RCC 7860 (cell line): ENCODE results near the gene CDK10.

Experiments used
- DNase-seq: peaks from one replicate; pipeline ENCODE4 v3.0.0-alpha.2; 2015; ENCODE audit warnings: low spot score
- FAIRE-seq: peaks from 2 replicates; lab custom pipeline; 2012; peaks lifted over from hg19 to GRCh38; lab: Jason Lieb, UNC

The CDK10 gene

GRCh38 chr16:89710709-89711564 lies 24.4 kb downstream of the CDK10 start:
- FAIRE-seq (no peak), DNase-seq (no peak)

GRCh38 chr16:89711601-89712273 lies 25.2 kb downstream of the CDK10 start:
- DNase-seq, result peak; percentile 10

GRCh38 chr16:89712274-89712781 lies 25.8 kb downstream of the CDK10 start:
- DNase-seq (no peak), FAIRE-seq (no peak)

More at GRCh38 chr16:89711601-89712273, 25.2 kb downstream of the CDK10 start:
- no peak for FAIRE-seq

- FAIRE-seq, result no peak
Observed at GRCh38 chr16:89716493-89716892, 30.0 kb downstream of the CDK10 start.

GRCh38 chr16:89716916-89717687 lies 30.6 kb downstream of the CDK10 start:
- FAIRE-seq (no peak), DNase-seq (no peak)

More at GRCh38 chr16:89716493-89716892, 30.0 kb downstream of the CDK10 start:
- no peak for DNase-seq

DNA sequence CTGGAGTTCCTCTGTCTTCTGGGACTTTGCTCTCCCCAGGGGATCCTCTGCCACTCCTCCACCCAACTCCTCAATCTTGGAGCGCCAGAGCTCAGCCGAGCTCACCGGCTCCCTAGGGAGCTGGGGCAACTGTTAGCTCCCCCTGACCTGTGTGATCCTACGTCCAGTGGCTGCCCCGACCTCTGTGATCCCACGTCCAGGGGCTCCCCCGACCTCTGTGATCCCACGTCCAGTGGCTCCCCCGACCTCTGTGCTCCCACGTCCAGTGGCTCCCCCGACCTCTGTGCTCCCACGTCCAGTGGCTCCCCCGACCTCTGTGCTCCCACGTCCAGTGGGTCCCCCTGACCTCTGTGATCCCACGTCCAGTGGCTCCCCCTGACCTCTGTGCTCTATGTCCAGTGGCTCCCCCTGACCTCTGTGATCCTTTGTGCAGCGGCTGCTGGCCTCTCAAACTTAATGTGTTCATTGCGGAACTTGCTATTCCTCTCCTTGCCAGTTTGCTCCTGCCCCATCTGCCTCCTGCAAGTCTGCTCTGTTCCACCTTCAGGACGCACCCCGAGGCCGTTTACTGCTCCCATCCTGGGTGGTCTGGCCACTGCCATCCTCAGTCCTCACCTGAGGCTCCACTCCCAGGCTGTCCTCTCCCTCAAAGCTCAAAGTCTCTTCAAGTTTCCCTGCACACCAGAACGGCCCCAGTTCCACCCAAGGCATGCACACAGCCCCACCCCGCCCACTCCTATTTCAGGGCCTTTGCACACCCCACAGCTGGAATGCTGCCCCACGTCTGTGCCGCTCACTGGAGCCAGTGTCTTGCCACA lies 31.4 kb downstream of the CDK10 start:
- FAIRE-seq (no peak), DNase-seq (no peak)

- no peak for DNase-seq
- no peak for FAIRE-seq
Observed at GRCh38 chr16:89720551-89720812, 34.0 kb downstream of the CDK10 start.

DNA sequence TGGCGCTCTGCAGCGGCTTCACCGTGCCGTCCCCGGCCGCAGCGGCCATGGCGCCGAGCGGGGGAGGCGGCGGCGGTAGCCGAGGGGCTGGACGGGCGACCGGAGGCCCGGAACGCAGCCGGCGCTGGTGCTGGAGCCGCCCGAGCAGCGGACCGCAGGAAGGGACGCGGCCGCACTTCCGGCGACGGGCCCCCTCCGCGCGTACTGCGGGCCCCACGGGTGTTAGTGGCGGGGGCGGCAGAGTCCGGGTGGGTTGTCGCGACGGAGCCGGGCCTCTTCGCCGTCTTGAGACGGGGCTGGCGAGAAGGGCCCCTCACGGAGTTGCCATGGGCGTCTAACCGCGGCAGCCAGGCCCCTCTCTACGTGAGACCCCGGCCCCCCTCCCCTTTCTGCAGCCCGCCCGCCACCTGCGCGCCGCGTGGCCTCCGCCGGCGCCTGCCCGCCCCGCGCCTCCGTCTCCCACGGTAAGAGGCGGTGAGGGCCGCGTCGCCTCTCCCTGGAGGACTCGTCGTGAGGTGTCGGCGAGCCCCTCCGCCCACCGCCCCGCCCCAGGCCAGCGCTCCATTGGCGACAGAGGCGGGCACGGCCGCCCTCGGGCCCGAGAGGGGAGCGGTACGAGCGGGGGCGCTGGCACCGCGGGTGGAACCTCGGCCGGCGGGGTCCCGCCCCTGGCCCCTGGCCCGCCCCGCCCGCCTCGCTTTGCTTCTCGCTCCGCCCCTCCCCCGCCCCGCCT lies 34.5 kb downstream of the CDK10 start, which contains the start of the genes VPS9D1 and ZNF276:
VPS9D1 (minus strand) TSS at position 86 of the 733 bp plus-strand sequence; CDS start at position 49, 37 bp downstream.
ZNF276 (plus strand) TSS at position 725 of the 733 bp plus-strand sequence. CDS start 104 bp downstream, outside the sequence.
- DNase-seq, result peak; percentile 53
- no peak for FAIRE-seq

DNA sequence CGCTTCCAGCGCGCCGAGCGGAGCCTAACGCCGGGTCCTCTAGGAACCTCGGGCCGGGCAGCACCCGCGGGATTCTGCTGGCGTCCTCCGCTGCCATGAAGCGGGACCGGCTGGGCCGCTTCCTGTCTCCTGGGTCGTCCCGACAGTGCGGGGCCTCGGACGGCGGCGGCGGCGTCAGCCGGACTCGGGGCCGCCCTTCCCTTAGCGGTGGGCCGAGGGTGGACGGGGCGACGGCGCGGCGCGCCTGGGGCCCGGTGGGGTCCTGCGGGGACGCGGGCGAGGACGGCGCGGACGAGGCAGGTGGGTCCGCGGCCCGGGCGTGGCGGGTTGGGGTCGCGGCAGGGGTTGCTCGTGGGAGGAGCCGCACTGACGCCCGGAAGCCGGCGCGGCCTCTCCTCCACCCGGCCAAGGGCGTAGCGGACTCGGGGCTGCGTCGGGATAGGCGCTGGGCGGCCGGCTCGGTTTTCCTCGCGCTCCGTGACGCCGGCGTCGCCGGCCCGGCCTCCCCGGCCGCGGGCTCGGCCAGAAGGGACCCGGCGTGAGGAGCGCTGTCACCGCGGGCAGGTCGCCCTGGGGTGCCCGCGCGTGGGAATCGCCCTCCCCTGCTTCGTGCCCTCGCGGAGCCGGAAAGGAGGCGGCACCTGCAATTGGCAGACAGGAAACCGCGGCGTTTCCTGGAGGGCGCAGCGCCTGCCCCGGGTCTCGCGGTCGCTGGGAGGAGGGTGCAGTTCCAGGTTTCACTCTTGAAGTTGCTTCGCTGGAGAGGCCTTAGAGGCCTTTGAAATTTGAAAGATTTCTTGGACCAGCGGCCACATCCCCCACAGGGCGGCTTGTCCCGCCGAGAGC lies 35.3 kb downstream of the CDK10 start:
- peak; percentile 51 for DNase-seq

DNA sequence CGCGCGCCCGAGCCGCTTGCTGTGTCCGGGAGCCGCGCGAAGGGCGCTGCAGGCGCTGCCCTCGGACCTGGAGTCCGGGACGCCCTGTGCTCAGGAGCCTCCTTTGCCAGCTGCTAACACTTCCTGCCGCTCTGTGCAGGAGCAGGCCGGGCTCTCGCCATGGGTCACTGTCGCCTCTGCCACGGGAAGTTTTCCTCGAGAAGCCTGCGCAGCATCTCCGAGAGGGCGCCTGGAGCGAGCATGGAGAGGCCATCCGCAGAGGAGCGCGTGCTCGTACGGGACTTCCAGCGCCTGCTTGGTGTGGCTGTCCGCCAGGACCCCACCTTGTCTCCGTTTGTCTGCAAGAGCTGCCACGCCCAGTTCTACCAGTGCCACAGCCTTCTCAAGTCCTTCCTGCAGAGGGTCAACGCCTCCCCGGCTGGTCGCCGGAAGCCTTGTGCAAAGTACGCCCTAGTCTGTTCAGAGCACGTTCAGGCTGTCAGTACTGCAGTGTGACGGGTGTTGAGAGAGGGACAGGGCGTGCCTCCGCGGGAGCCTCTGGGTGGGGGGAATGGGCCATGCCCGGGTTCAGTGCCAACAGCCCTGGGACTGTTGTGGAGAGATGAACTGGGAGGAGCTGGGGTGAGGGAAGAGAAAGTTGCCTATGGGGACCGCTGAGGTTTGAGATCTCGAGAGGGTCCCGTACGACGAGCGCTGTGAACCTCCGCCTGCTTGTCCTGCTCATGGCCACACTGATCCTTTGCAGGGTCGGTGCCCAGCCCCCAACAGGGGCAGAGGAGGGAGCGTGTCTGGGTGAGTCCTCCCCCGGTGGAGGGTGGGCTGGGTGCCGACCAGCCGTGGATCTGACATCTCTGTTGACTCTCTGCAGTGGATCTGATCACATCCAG lies 36.1 kb downstream of the CDK10 start:
- DNase-seq, result no peak
- FAIRE-seq, result no peak

More for the DNA sequence above, 35.3 kb downstream of the CDK10 start:
- no peak for FAIRE-seq

GRCh38 chr16:89723279-89724250 lies 37.1 kb downstream of the CDK10 start:
- DNase-seq (no peak), FAIRE-seq (no peak)

DNA sequence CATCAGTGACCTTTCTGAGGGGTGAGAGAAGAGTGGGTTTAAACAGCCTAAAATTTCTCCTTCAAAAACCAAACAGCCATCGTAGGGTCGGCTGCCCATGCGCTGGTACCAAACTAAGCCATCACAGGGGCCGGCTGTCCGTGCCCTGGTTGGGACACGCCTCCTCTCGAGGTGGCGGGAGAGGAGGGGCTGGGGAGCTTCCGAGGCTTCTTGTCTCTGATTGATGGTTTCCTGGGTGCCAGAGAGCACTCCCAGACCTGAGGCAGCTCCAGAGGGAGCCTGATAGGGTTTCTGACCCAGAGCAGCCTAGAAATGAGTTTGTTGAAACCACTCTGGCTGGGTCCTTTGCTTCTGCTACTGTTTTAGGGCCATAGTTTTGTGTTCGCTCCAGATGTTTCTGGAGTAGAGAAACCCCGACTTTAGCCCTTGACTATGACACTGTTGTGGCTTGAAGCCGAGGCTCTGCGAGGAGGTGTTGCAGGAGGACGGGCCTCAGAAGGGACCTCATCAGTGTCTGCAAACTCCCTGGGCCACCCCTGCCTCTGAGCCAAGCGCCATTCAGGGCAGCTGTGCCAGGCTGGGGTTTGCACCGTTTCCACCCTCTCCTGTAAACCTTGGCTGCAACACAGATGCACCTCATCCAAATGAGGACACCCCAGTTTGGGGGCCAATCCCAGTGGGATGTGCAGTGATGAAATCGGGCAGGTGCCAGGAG lies 41.1 kb downstream of the CDK10 start:
- DNase-seq (no peak), FAIRE-seq (no peak)

DNA sequence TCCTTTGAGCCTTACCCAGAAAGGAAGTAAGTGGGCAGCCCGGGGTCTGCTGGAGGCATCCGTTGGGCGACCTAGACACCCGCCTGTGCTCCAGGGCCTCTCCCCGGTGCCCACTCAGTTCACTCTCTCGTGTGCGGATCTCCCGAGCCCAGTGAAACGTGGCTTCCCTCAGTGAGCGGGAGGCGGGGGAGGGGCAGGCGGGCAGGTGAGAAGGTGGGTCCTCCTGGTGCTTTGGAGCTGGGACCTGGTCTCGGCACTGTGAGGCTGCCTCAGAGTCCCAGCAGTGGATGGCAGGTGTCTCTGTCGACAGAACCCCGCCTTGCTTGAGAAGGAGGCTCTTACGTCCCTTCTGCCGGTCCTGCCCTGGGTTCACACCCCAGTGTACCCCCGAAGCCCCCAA lies 42.8 kb downstream of the CDK10 start:
- FAIRE-seq (no peak), DNase-seq (no peak)

DNA sequence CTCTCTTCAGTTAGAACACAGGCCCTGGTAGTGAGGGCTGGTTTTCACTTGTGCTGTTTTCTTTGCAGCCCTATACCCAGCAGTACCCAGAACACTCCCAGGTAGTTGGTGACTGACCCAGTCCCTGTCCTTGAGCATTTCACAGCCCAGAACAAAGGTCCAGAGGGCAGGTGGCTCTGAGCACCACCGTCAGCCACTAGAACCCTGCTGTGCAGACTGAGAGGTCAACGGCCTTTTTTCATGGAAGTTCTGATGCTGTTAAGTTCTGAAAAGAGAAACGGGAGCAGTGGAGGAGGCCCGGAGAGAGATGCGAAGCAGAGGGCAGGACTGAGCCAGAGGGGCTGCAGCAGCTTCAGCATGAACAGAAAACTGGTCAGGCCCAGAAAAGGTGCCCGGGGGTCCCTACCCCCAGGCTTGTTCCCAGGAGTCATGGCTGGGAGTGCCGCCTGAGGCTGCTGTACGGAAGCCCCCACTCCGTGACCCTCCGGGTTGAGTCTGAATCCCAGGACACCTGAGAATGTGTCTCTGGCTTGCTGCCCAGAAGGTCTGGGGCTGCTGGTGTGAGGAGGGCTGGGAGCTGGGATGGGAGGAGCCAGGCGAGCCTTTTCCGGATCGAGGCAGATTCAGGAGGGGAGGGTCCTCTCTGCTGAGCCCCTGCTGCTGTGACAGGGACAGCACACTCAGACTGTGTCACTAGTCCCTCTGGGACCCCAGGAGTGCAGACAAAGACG lies 43.5 kb downstream of the CDK10 start:
- DNase-seq (no peak), FAIRE-seq (no peak)

- FAIRE-seq (no peak), DNase-seq (no peak)
Observed at GRCh38 chr16:89730610-89731234, 44.2 kb downstream of the CDK10 start.
